GM12864 (cell line): ENCODE measurements around the gene CELF2.

Experiments
- DNase-seq: peaks from one replicate; pipeline ENCODE4 v3.0.0-alpha.2; 2011; ENCODE audit warnings: low read depth
- H3K4me3 ChIP-seq: 2 replicates; pipeline ENCODE4 v1.5.1; 2011; ENCODE audit warnings: mild to moderate bottlenecking, low read depth, low read length, control low read depth
- CTCF ChIP-seq: IDR thresholded peaks from 2 replicates; pipeline ENCODE4 v1.5.1; 2011; ENCODE audit warnings: low read depth, mild to moderate bottlenecking, moderate library complexity, low read length, control low read depth, inconsistent platforms; ENCODE audit errors: missing control alignments

Gene CELF2

GRCh38 chr10:11022213-11022612 lies 4.5 kb downstream of the CELF2 start:
- no peak for TF ChIP-seq CTCF

GRCh38 chr10:11023009-11023953 lies 5.6 kb downstream of the CELF2 start:
- no peak for TF ChIP-seq CTCF
- DNase-seq: no peak
- H3K4me3 ChIP-seq: no peak overlapping the region

More at GRCh38 chr10:11022213-11022612, 4.5 kb downstream of the CELF2 start:
- DNase-seq: no peak
- H3K4me3 ChIP-seq: no peak overlapping the region

GRCh38 chr10:11024596-11024995 lies 6.9 kb downstream of the CELF2 start:
- H3K4me3 ChIP-seq: no peak overlapping the region
- TF ChIP-seq CTCF: no peak
- DNase-seq: no peak

- DNase-seq: no peak
- no peak overlapping the region for H3K4me3 ChIP-seq
- TF ChIP-seq CTCF: no peak
Measured at GRCh38 chr10:11025978-11026377, 8.3 kb downstream of the CELF2 start.

GRCh38 chr10:11026773-11027172 lies 9.1 kb downstream of the CELF2 start:
- no peak overlapping the region for H3K4me3 ChIP-seq
- DNase-seq: no peak
- TF ChIP-seq CTCF: no peak

- no peak for TF ChIP-seq CTCF
- no peak overlapping the region for H3K4me3 ChIP-seq
- DNase-seq: no peak
Measured at GRCh38 chr10:11034762-11035161, 17.1 kb downstream of the CELF2 start.
